OCI-LY3 (cell line): Measurements from ENCODE around the gene PITPNC1.

Experiments used
- H2AFZ ChIP-seq: fragments of 200-600, 300-600 bp; shearing (Covaris generic); 2 replicates; pipeline ENCODE4 v1.6.0; 2014; ENCODE audit warnings: antibody characterized with exemption, low read depth, low read length
- H3K27ac ChIP-seq: fragments of 200-600, 300-600 bp; sonication (generic); 2 replicates; pipeline ENCODE4 v1.5.1; 2014; ENCODE audit warnings: mild to moderate bottlenecking, low read length, moderate library complexity, mixed read lengths
- H3K27me3 ChIP-seq: fragments of 200-600, 300-600 bp; sonication (generic); 2 replicates; pipeline ENCODE4 v1.6.1; 2014; ENCODE audit warnings: low read depth, low read length, mixed read lengths
- H3K36me3 ChIP-seq: fragments of 200-600, 300-600 bp; sonication (generic); replicated peaks from 2 replicates; pipeline ENCODE3; 2014; ENCODE audit warnings: low read depth, low read length, mixed read lengths
- H3K4me1 ChIP-seq: fragments of 300-600, 200-600 bp; sonication (generic); 2 replicates; pipeline ENCODE4 v1.6.1; 2014; ENCODE audit warnings: low read length, mixed read lengths
- H3K4me2 ChIP-seq: fragments of 200-600, 300-600 bp; sonication (generic); 2 replicates; pipeline ENCODE4 v1.6.1; 2014; ENCODE audit warnings: low read length, mixed read lengths
- H3K4me3 ChIP-seq: fragments of 300-600, 200-600 bp; sonication (generic); 2 replicates; pipeline ENCODE4 v1.5.1; 2014; ENCODE audit warnings: antibody characterized with exemption, mild to moderate bottlenecking, low read length, moderate library complexity
- H3K79me2 ChIP-seq: fragments of 300-600, 200-600 bp; shearing (Covaris generic); 2 replicates; pipeline ENCODE4 v1.6.1; 2014; ENCODE audit warnings: mild to moderate bottlenecking, low read length, mixed read lengths
- H3K9ac ChIP-seq: fragments of 300-600, 200-600 bp; shearing (Covaris generic); 2 replicates; pipeline ENCODE4 v1.6.0; 2014; ENCODE audit warnings: mild to moderate bottlenecking, low read length, moderate library complexity
- H3K9me3 ChIP-seq: fragments of 200-600, 300-600 bp; shearing (Covaris generic); 2 replicates; pipeline ENCODE4 v1.6.1; 2014; ENCODE audit warnings: low read length, mixed read lengths; ENCODE audit not compliant: insufficient read depth
- H4K20me1 ChIP-seq: fragments of 200-600, 300-600 bp; sonication (generic); 2 replicates; pipeline ENCODE4 v1.6.1; 2016; ENCODE audit warnings: low read length, mixed read lengths; ENCODE audit not compliant: insufficient read depth
- CTCF ChIP-seq: fragments of 200-600, 300-600 bp; sonication (generic); IDR thresholded peaks from 2 replicates; pipeline ENCODE4 v1.5.1; 2014; ENCODE audit warnings: antibody characterized with exemption, low read length, low read depth
- EZH2phosphoT487 ChIP-seq: fragments of 200-600 bp; shearing (Covaris generic); IDR thresholded peaks from 2 replicates; pipeline ENCODE4 v1.6.1; 2018; ENCODE audit warnings: antibody characterized with exemption, mixed run types, low read depth

The PITPNC1 gene

GRCh38 chr17:67440277-67441051 is 63.4 kb downstream of the PITPNC1 start:
- H3K27ac ChIP-seq, result no peak overlapping the region
- H3K27me3 ChIP-seq, result no peaks in the 10 kb centered on the region
- 0 out of 2 replicates have a peak, but pooled peaks cover 4% of the 10 kb centered on the region for H4K20me1 ChIP-seq
- no peaks in the 10 kb centered on the region for H3K4me1 ChIP-seq
- no peaks in the 10 kb centered on the region for H3K9me3 ChIP-seq
- no peak overlapping the region for H3K4me3 ChIP-seq
- no peak overlapping the region for H3K4me2 ChIP-seq
- H2AFZ ChIP-seq, result no peak overlapping the region
- TF ChIP-seq EZH2phosphoT487 (no peak), CTCF (no peak)
- peaks cover 9% of the 10 kb centered on the region; the same call in 1 of the 2 replicates for H3K79me2 ChIP-seq
- H3K9ac ChIP-seq, result no peak overlapping the region
- H3K36me3 ChIP-seq, result no peaks in the 10 kb centered on the region

- no peaks in the 10 kb centered on the region for H3K36me3 ChIP-seq
- H4K20me1 ChIP-seq, result 0 out of 2 replicates have a peak, but pooled peaks cover 4% of the 10 kb centered on the region
- H3K27ac ChIP-seq, result no peak overlapping the region
- H3K9ac ChIP-seq, result no peak overlapping the region
- no peak for TF ChIP-seq CTCF
- no peak for TF ChIP-seq EZH2phosphoT487
- H2AFZ ChIP-seq, result no peak overlapping the region
- no peak overlapping the region for H3K4me2 ChIP-seq
- H3K9me3 ChIP-seq, result no peaks in the 10 kb centered on the region
- no peaks in the 10 kb centered on the region for H3K4me1 ChIP-seq
- no peaks in the 10 kb centered on the region for H3K27me3 ChIP-seq
- H3K4me3 ChIP-seq, result no peak overlapping the region
- H3K79me2 ChIP-seq, result peaks cover 7% of the 10 kb centered on the region; the same call in 1 of the 2 replicates
Measured at GRCh38 chr17:67441052-67441895, 64.2 kb downstream of the PITPNC1 start.

GRCh38 chr17:67441896-67442219 is 64.8 kb downstream of the PITPNC1 start:
- no peaks in the 10 kb centered on the region for H3K9me3 ChIP-seq
- no peak overlapping the region for H3K4me2 ChIP-seq
- no peaks in the 10 kb centered on the region for H3K4me1 ChIP-seq
- H2AFZ ChIP-seq, result no peak overlapping the region
- H4K20me1 ChIP-seq, result 0 out of 2 replicates have a peak, but pooled peaks cover 4% of the 10 kb centered on the region
- no peaks in the 10 kb centered on the region for H3K36me3 ChIP-seq
- H3K27ac ChIP-seq, result no peak overlapping the region
- no peaks in the 10 kb centered on the region for H3K27me3 ChIP-seq
- no peak overlapping the region for H3K9ac ChIP-seq
- TF ChIP-seq EZH2phosphoT487, result no peak
- no peak for TF ChIP-seq CTCF
- H3K79me2 ChIP-seq, result peaks cover 4% of the 10 kb centered on the region; the same call in 1 of the 2 replicates
- H3K4me3 ChIP-seq, result no peak overlapping the region
